ENCODE data around the gene SLC2A1.

SLC2A1 gene

DNA sequence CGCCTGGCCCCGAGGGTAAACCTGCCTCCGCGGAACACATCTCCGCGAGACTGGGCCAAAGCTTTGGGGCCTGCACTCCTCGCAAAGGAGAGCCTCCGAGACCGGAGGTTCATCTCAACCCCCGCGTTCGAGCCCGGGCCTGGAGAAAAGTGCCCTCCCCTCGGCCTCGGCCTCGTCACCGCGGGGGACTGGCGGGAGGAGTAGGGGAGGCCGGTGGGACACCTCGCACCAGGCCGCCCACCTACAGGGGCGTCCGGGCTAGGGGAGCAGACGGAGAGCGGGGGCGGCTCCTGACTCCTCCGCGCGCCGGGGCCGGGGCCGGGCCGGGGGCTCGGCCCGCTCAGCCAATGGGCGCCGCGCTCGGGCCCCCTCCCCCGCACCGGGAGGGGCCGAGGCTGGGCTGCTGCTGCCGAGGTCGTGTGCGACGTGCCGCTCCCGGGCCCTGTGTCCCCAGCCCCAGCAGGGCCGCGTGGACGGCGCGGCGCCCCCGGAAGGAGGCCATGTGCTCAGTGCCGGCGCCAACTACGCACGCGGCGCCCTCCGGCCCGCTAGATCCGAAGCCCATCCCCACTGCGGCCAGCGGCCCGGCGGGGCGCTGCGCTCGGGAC is 684 bp downstream of the SLC2A1 start:
- peak; percentile 76 for DNase-seq

DNA sequence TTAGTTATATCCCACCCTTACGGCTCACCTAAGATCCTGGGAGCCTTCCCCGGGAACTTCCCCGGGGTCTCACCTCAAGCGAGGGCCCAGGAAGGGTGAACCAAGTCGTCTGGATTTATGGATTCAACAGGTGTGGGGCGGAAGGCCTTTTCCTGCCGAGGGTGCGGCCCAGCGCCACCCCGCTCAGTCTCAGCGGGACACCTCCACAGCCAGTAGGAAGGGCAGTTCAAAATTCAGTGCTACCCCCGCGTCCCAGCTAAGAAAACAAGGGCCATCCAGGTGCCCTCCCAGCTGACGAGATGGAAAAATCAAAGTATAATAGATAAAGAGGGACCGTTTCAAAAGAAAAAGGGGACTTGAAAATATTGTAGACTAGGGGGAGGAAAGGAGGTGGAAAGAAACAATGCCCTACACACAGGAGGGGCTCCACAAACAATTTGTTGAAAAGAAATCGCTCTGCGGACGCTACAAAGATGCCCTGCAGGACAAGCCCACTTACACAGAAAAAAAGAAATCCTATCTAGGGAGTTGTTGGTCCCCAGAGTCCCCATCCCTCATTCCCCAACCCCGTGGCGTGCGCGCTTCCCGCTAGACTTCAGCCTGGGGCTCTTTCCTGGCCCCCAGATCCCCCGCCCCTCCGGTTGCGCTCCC is 1.3 kb downstream of the SLC2A1 start:
- no peak for DNase-seq

DNA sequence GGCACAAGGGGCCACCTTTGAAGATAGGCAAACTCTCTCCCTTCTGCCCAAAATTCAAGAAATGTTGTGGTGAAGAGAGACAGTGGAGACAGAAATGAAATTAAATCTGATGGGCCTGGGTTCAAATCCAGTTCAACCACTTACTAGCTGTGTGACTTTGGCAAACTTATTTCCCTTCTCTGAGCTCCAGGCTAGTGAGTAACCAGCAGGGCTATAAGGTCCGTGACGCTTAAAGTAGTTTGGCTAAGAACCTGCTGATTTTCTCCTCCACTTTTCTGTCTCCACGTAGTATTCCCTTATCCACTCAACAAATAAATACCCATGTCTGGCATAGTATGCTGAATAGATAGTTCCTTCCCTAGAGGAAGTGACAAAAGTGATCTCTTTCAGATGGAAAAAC is 1.9 kb downstream of the SLC2A1 start:
- no peak for DNase-seq

DNA sequence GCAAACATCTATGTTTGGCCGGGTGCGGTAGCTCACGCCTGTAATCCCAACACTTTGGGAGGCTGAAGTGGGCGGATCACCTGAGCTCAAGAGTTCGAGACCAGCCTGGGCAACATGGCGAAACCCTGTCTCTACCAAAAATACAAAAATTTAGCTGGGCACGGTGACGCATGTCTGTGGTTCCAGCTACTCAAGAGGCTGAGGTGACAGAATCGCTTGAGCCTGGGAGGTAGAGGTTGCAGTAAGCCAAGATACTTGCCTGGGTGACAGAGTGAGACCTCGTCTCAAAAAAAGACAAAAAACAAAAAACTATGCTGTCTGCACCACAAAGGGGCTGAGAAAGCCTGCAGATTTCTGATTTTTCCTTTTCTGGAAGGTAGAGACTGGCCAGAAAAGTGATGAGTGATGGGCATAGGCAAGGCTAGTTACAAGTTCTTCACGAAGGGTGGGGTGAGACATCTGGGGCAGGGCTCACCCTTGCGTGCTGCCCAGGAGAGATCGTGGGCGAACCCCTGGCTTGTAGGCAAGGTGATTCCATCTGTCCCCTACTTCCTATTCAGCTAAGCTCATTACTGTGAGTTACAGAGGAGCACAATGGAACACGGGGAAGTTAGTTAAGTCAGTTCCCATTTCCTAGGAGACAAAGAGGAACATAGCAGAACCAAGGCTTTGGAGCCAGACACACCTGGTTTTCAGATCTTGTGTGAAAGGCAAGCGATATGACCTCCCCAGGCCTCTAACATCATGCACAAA is 3.2 kb downstream of the SLC2A1 start:
- DNase-seq = no peak

DNA sequence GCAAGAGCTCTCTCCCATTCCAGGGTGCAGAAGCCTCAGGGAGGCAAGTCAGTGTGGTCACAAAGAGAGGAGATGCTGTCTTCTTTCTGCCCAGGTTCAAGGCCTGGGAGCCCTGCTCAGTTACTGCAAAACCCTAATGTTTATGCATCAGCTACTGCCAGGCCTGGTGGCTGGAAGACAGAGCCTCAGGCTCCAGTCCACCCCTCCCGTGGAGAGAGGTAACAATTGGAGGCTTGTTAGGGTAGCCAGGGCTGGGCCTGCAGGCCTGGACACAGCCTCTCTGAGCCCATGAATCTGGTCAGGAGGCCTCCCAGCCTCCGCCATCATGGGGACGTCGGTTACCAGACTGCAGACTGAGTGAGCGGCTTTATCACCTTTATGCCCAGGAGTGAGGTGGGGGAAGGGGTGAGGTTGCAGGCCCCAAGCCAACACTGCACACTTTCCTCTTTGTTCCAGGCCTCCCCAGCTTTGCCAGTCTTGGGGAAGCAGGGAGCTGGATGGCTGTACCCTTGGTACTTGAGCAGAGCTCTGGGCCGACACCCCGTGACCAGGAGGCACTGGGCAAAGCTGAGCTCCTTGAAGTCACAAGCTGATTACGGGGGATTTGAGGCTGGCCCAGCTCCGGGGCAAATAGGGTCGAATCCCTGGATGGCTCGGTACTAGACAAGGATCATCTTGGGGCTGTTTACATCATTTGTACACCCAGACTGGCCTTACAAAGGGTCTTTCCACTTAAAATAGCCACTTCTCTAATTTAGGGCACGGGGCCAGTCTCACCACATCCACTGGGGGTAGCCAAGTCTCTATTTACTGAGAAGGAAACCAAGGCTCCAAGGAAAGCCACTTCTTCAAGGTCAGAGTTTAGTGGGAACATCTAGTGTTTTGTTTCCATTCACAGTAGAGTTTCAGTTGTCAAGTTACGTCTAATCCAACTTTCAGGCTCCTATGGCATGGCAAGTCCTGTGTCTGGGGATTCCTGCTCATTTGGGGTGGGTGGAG is 5.2 kb downstream of the SLC2A1 start:
- no peak for DNase-seq

DNA sequence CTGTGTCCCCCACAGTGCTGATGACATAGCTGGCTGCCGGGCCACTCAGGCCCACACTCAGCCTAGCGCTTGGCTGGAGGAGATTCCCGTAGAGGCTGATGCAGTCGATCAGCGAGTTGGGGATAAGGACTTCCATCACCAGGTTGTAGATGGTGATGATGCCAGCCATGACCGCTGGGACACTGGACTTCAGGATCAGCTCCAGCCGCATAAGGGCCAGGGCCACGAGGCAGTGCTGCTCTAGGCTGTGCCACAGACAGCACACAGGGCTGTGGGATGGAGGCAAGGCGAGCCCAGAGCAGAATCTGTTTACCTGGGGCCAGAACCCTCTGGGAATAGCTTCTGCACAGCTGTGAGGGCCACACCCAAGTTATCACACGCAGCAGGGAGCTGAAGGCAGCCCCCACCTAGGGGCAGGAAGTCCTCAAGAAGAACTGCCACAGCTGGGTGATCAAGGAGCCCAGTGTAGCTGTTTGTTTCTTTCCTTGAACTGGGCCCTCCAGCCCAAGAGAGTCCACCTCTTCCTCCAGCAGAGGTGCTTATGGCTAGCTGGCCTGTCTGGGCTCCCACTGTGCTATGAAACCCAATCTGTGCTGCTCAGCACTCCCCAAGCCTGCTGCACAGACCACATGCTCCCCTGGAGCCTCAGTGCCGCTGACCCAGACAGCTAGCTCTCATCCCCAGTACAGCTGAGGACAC is 6.2 kb downstream of the SLC2A1 start:
- no peak for DNase-seq

DNA sequence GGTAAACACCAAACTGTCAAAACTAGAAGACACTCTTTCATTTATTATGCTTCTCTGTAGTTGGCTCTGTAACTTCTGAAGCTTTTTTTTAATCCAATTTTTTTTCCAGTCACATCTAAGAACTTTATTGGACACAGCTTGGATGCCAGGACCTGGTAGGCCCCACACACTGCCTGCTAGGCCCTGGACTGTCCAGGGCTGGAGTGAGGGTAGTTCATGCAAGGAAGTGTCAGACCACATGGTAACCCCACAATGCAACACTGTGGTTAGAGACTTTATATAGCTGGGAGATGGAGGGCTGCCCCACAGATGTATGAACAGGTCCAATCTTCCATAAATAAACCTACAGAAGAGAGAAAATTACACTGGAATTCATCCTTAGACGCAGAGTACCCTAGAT is 7.1 kb downstream of the SLC2A1 start:
- no peak for DNase-seq

DNA sequence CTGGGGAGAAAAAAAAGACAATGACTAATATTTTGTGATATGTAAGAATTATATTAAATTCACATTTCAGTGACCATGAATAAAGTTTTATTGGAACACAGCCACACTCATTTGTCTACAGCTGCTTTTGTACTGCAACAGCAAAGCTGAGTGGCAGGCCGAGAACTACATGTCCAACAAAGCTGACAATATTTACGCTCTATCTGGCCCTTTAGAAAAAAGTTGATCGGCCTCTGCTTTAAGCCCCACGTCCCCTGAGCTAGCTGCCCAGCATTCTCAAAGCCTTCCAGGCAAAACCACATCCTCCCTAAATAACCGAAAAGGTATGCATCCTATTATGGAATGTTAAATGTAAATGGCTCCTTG is 8.6 kb downstream of the SLC2A1 start:
- no peak for DNase-seq

DNA sequence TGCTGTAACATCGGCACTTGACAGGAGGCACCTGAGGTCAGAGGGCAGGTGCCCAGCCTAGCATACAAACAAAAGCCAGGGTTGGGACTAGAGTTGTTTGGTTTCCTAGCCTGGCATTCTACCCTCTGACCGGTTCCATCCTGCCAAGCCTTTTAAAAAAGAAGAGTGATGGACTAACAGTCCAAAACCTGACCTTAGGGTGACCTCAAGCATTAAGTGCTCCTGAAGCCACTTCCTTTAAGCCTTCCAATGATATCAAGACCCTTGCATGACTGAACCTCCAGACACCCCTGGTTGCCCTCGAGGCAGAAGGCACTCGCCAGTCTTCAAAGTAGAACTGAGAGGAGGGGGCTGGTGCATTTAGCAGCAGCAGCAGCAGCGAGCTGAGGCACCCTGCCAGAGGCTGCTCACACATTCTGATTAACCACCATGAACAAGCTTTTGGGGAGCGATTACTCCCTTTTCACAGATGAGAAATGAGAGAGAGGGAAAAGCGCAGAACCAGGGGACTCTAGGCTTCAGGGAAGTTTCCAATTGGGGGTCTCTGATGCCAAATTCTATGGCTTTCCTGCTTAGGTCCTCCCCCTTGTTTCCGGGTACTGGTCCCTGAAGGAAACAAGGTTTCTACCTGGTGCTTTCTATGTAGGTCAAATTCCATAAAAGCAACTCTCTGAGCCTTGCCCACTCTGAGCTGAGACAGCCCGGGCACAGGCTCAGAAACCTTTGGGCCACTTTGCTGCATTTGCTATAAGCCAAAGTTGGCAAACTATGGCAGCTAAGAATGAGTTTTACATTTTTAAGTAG is 9.2 kb downstream of the SLC2A1 start:
- no peak for DNase-seq

DNA sequence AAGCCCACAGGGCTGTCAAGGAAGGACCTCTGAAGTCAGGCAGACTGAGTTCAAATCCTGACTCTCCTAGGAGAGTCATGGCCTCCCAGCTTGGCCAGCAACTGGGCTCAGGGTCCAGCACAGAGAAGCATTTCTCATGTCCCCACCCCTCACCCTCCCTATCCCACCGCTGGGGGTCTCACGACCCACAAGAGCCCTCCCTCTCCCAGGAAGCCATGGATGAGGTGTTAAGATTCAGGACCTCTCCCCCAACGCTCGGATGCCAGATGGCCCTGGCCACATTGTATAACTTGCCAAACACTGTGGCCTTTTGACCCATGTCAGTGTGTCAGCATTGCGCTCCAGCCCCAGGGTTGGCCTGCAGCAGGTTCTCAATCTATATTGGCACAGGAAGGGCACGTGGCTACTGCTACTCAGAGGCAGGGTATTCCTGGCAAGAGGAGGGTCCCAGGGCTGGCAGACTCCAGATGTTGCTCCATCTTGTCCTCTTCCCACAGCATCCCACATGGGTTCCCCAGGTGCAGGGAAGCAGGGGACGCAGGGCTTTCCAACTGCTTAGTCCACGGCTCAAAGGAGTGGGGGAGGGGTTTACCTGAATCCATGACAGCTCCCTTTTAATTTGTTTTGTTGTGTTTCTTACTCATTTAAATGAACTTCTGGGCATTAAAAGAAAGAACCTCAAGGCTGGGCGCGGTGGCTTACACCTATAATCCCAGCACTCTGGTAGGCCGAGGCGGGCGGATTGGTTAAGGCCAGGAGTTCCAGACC is 10.5 kb downstream of the SLC2A1 start:
- no peak for DNase-seq

DNA sequence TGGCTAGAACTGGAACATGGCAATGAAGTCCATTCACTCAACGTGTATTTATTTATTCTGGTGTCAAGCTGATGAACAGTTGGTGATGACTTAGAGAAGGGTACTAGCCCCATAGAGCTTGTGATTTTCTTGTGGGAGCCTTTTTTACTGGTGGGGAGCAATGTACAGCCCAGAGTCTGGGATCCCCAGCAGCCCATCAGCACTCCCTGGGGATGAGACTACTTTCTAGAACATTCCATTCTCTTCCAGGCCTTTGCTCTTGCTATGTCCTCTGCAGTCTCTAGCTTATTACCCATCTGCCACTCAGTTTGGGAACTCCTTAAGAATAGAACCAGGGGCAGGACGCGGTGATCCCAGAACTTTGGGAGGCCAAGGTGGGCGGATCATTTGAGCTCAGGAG is 11.6 kb downstream of the SLC2A1 start:
- DNase-seq = no peak

DNA sequence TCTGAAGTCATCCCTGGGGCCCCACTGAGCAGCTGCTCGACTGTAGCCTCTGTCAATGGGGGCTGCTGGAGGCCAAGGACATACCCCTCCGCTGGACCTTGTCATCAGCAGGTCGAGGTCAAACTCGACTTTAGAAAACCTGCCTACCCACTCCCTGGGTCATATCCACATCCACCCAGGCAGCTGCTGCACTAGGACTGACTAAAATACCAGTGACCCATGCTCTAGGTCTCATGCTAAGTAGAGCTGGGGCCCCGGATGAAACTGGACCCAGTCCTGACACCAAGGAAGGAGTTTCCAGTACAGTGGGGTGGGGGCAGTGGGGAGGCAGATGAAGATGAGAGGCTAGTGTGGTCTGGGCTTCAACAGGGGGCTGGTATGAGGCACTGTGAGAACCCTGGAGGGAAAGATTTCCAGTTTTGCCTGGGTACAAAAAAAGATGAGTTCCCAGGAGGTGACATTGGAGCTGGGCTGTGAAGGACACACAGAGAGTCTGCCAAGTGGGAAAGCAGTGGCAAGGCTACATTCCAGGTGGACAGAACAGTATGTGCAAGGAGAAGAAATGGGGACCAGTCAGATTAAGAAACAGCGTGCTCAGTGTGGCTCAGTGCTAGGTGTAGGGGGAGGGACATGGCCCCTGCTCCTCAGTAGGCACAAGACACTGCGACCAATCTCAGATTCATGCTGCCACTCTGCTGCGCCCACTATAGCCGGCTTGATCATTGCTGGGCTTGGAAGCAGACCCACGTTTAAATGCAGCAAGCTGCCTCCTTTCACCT is 12.4 kb downstream of the SLC2A1 start:
- DNase-seq = no peak

DNA sequence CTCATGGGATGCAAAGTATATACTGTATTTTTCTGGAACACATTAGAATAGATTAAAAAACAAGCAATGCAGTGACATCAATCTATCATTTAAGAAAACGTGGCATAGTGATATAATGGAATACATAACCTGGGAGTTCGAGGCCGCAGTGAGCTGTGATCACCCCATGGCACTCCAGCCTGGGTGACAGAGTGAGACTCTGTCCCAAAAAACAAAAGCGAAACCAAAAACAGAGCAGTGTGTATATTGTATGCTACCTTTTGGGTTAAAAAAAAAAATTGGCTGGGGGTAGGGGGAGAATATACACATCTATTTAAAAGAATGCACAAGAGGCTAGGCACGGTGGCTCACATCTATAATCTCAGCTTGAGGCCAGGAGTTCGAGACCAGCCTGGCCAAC is 13.5 kb downstream of the SLC2A1 start:
- DNase-seq = no peak

DNA sequence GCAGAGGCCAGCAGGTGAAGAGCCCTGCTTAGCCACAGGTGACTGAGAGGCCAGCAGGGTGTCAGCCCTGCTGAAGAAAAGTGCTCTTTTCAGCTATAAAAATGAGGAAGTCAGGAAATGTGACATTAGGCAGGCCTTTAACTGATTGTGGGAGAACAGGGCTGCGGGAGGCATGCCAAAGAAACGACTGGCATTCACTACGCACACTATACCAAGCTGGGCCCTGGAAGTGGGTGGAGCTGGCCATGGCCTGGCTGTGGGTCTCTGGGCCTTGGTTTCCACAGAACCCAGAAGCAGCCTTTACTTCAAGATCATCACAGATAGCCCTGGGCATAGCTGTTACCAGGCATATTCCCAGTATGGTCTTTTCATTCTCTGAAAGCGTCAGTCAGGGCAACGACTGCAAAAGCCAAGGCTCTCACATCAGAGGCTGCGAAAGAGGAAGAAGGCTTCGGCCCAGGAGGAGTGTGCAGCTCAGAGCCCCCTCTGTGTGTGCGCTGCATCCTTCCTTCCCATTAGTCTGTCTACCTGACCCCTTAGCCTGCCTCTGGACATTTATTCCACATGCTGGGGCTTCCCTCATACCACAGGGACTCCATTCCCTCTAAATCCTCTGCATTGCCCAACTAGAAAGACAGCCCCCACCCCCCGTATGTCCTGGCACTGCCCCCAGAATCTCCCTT is 14.3 kb downstream of the SLC2A1 start:
- no peak for DNase-seq

DNA sequence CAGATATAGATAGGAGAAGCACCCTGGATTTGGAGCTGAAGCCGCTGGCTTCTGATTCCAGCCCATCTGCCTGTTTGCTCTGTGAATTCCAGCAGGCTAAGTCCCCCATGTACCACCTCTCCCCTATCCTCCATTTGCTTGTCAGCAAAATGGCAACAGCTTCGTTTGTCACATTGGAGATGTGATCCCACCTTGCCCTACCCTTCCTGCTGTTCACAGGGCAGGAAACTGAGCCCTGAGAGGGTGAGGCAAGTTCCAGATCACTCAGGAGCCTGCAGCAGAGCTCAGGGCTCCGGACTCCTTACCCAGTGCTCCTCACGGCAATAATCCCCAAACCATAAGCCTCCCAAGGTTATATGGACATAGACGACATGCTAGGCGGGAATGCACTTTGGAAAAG is 14.9 kb downstream of the SLC2A1 start:
- no peak for DNase-seq

DNA sequence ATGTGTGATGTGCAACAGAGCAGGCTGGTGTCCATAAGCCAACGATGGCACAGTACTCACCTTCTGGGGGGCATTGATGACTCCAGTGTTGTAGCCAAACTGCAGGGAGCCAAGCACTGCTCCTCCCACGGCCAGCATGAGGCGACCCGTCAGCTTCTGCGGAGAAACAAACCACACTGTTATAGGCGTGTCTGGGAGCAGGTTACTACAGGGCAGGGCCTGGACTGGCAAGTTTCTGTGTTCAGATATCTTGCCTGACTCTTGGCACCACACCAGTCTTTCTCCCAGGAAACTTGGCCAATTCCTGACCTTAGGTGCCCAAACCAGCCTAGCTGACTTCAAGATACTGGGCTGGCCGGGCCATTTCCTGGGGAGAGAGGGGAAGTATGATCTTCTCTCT is 15.5 kb downstream of the SLC2A1 start:
- no peak for DNase-seq

DNA sequence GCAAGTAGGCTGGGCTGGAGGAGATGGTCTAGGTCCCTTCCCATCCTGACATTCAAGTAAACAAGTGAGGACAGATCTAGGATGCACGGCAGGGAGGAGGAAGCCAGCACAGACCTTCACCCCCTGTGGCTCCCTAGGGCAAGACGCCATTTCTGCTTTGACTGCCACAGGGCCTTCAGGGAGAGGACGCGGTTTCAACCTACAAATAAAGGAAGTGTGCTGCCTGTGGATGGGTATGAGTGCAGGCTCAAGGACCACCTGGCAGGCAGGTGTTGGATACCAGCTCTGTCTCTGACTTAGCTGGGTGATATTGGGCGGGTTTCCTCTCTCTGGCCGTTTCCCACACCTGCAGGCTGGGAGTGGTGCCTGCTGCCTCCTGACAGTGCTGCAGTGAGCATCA is 16.2 kb downstream of the SLC2A1 start:
- no peak for DNase-seq

DNA sequence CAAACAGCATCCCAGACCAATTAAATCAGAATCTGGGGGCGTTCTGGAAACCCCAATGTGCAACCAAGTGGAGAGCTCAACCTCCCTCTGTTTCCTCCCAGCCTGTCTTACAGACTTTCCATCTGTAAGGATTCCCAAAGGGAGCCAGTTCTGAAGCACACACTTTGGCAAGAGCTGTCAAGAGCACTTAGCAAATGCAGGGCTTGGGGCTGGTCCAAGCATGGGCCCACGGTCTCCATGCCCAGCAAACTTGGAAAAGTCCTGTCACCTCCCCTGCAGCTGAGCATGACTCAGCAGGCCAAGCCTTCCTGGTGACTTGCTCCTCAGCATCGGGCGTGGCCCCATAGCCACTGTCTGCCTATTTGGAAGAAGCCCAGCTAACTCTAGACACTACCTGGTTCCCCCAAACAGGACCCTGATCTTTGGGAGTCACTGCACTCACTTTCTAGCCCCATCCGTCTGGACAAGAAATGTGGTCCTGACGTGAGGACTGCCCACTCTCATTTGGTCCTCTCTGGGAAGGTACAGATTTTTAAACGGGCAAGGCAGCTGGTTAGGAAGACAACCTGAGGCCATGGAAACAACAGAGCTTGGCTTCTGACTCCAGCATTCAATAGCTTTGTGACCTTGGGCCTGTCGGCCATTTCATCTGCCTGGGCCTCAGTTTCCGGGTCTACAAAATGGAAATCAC is 16.9 kb downstream of the SLC2A1 start:
- no peak for DNase-seq
